ENCODE data around the gene CKS2. TPM values are rescaled to one million over a fixed set of nuclear protein-coding genes. Genes with fewer than 3 reads are reported as not detected.
A peak's percentile ranks its signal among the peaks of the same experiment; 100 is the strongest.

CKS2 gene
- total RNA-seq, 1 experiment from 2014 or later, result 132 TPM

GRCh38 chr9:89313842-89314241 lies 2.8 kb downstream of the CKS2 start:
- ChIA-PET CTCF (no interaction called here), POLR2A (no interaction called here)
- peaks cover 46% of the 10 kb centered on the region for H3K36me3 ChIP-seq (ENCODE audit: control insufficient read depth, insufficient read depth, low read length)
- peaks cover 26% of the 10 kb centered on the region for H3K4me1 ChIP-seq (ENCODE audit: control insufficient read depth, insufficient read depth, low read length)
- DNase-seq (ENCODE audit: low read depth, low spot score), result no peak
- peak overlapping the region; percentile 97 for H3K27ac ChIP-seq (ENCODE audit: low read length)
- ATAC-seq, result no peak
- in situ Hi-C loops (cut with HindIII; ENCODE audit: low pct_unique_long_range_greater_than_20kb, low sequenced_read_pairs) (no loop called here), intact Hi-C loops (cut with micrococcal nuclease; ENCODE audit: unreplicated experiment) (no loop called here)
- no TSS peak for BruUV-seq (replicated peaks)
- H3K27me3 ChIP-seq (ENCODE audit: control insufficient read depth, insufficient read depth, low read length), result no peaks in the 10 kb centered on the region
- peak overlapping the region; percentile 80 to 92 for H3K4me3 ChIP-seq (ENCODE audit: low read depth in 2 of 2, low read length in 2 of 2)
- no peak for TF ChIP-seq TCF7L2 (IDR thresholded peaks at IDR 0.05; ENCODE audit: low read depth, low read length)
- TF ChIP-seq CTCF (IDR thresholded peaks at IDR 0.05), result no peak
- TF ChIP-seq SIN3A (IDR thresholded peaks at IDR 0.05; ENCODE audit: borderline replicate concordance, insufficient read depth, low read depth, low read length), result no peak
- TF ChIP-seq REST (IDR thresholded peaks at IDR 0.05; ENCODE audit: insufficient read depth in 1 of 2, low read depth in 2 of 2, low read length in 1 of 2), result no peak
- TF ChIP-seq POLR2AphosphoS5 (IDR thresholded peaks at IDR 0.05; ENCODE audit: low read depth, low read length), result no peak
- no peaks in the 10 kb centered on the region for H3K9me3 ChIP-seq (ENCODE audit: control insufficient read depth, insufficient read depth, low read depth, low read length)

- H3K36me3 ChIP-seq (ENCODE audit: control insufficient read depth, insufficient read depth, low read length), result peaks cover 49% of the 10 kb centered on the region
- POLR2A ChIA-PET, result no interaction called here
- H3K4me3 ChIP-seq (ENCODE audit: low read depth in 2 of 2, low read length in 2 of 2), result peak overlapping the region; percentile 80 to 92; a peak in 3 of 4 replicates
- no peak for ATAC-seq
- no peak for DNase-seq (ENCODE audit: low read depth, low spot score)
- H3K27ac ChIP-seq (ENCODE audit: low read length), result peak overlapping the region; percentile 97
- H3K4me1 ChIP-seq (ENCODE audit: control insufficient read depth, insufficient read depth, low read length), result peaks cover 30% of the 10 kb centered on the region
- CTCF ChIA-PET, result no interaction called here
- H3K9me3 ChIP-seq (ENCODE audit: control insufficient read depth, insufficient read depth, low read depth, low read length), result no peaks in the 10 kb centered on the region
- BruUV-seq (replicated peaks), result no TSS peak
- in situ Hi-C loops (cut with HindIII; ENCODE audit: low pct_unique_long_range_greater_than_20kb, low sequenced_read_pairs), result no loop called here
- TF ChIP-seq TCF7L2 (IDR thresholded peaks at IDR 0.05; ENCODE audit: low read depth, low read length) (no peak), POLR2AphosphoS5 (IDR thresholded peaks at IDR 0.05; ENCODE audit: low read depth, low read length) (no peak), REST (IDR thresholded peaks at IDR 0.05; ENCODE audit: insufficient read depth in 1 of 2, low read depth in 2 of 2, low read length in 1 of 2) (no peak), CTCF (IDR thresholded peaks at IDR 0.05) (no peak), SIN3A (IDR thresholded peaks at IDR 0.05; ENCODE audit: borderline replicate concordance, insufficient read depth, low read depth, low read length) (no peak)
- intact Hi-C loops (cut with micrococcal nuclease; ENCODE audit: unreplicated experiment), result no loop called here
- no peaks in the 10 kb centered on the region for H3K27me3 ChIP-seq (ENCODE audit: control insufficient read depth, insufficient read depth, low read length)
These were observed 4.0 kb downstream of the CKS2 start for GRCh38 chr9:89314955-89315354.
